ENCODE results near the gene CCDC43.

DNA sequence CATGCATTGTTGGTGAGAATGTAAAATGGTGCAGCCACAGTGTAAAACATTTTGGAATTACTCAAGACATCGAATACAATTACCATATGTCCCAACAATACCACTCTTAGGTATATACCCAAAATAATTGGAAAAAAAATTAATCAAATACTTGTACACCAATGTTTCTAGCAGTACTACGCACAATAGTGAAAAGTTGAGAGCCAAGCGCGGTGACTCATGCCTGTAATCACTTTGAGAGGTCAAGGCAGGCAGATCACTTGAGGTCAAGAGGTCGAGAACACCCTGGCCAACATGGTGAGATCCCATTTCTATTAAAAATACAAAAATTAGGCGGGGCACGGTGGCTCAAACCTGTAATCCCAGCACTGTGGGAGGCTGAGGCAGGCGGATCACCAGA lies 36.8 kb downstream of the CCDC43 start:
- TF ChIP-seq POLR2AphosphoS5 (IDR thresholded peaks at IDR 0.05; ENCODE audit: insufficient read depth in 1 of 2, low read depth in 1 of 2), result no peak
- TF ChIP-seq, protein P1, sequence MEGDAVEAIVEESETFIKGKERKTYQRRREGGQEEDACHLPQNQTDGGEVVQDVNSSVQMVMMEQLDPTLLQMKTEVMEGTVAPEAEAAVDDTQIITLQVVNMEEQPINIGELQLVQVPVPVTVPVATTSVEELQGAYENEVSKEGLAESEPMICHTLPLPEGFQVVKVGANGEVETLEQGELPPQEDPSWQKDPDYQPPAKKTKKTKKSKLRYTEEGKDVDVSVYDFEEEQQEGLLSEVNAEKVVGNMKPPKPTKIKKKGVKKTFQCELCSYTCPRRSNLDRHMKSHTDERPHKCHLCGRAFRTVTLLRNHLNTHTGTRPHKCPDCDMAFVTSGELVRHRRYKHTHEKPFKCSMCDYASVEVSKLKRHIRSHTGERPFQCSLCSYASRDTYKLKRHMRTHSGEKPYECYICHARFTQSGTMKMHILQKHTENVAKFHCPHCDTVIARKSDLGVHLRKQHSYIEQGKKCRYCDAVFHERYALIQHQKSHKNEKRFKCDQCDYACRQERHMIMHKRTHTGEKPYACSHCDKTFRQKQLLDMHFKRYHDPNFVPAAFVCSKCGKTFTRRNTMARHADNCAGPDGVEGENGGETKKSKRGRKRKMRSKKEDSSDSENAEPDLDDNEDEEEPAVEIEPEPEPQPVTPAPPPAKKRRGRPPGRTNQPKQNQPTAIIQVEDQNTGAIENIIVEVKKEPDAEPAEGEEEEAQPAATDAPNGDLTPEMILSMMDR (IDR thresholded peaks at IDR 0.05), result no peak
